K562 (cell line): ENCODE measurements around the gene SENP3. TPM values are rescaled to one million over a fixed set of nuclear protein-coding genes. Genes with fewer than 3 reads are reported as not detected.

ENCODE experiments used
- ADNP ChIP-seq: fragments of 200-800 bp; sonication (Bioruptor generic); IDR thresholded peaks from 2 replicates; pipeline ENCODE4 v1.6.1; 2016; ENCODE audit warnings: missing genetic modification characterization, missing compliant biosample characterization
- ARHGAP35 ChIP-seq: fragments of 450-650 bp; IDR thresholded peaks from 2 replicates; pipeline ENCODE4 v1.6.1; 2018; ENCODE audit not compliant: partially characterized antibody
- BDP1 ChIP-seq: IDR thresholded peaks from 3 replicates; pipeline ENCODE4 v1.6.1; 2011; ENCODE audit not compliant: insufficient read length, insufficient read depth
- FOSL1 ChIP-seq: fragments of 200-800 bp; sonication (Bioruptor generic); conservative IDR thresholded peaks from 2 replicates; pipeline ENCODE4 v1.6.1; 2016; ENCODE audit warnings: missing genetic modification characterization, missing compliant biosample characterization
- FOXK1 ChIP-seq: sonication (generic); formaldehyde crosslinking; IDR thresholded peaks from 2 replicates; pipeline ENCODE4 v1.8.0; 2022; ENCODE audit warnings: missing genetic modification reagents, mild to moderate bottlenecking, borderline replicate concordance
- POLR2H ChIP-seq: IDR thresholded peaks from 2 replicates; pipeline ENCODE4 v1.6.1; 2016; ENCODE audit warnings: missing genetic modification characterization, low read depth, mild to moderate bottlenecking, control low read depth, missing compliant biosample characterization, moderate library complexity
- RBM15 ChIP-seq: fragments of 200-400 bp; formaldehyde crosslinking; IDR thresholded peaks from 2 replicates; pipeline ENCODE4 v1.6.1; 2018; ENCODE audit warnings: mild to moderate bottlenecking, low read length, moderate library complexity; ENCODE audit not compliant: insufficient read depth
- RBM34 ChIP-seq: fragments of 200-400 bp; formaldehyde crosslinking; IDR thresholded peaks from 2 replicates; pipeline ENCODE4 v1.6.1; 2018; ENCODE audit warnings: low read length, borderline replicate concordance; ENCODE audit not compliant: insufficient read depth
- SAFB2 ChIP-seq: fragments of 200-400 bp; formaldehyde crosslinking; IDR thresholded peaks from 2 replicates; pipeline ENCODE4 v1.6.1; 2018; ENCODE audit warnings: borderline replicate concordance, low read length, low read depth, moderate library complexity; ENCODE audit not compliant: severe bottlenecking
- SNRNP70 ChIP-seq: fragments of 200-400 bp; formaldehyde crosslinking; optimal IDR thresholded peaks from 2 replicates; pipeline ENCODE3; 2017; ENCODE audit warnings: low read depth, low read length
- TCF3 ChIP-seq: sonication (generic); formaldehyde crosslinking; IDR thresholded peaks from 2 replicates; pipeline ENCODE4 v1.4.0; 2020; ENCODE audit warnings: mild to moderate bottlenecking, missing genetic modification reagents
- TEAD2 ChIP-seq: fragments of 450-650 bp; IDR thresholded peaks from 2 replicates; pipeline ENCODE4 v1.6.1; 2016; ENCODE audit warnings: missing genetic modification characterization, control low read depth, missing compliant biosample characterization
- ZMIZ1 ChIP-seq, 2 experiments: fragments of 150-350 bp in 1 of 2; IDR thresholded peaks; 2 replicates each; pipeline ENCODE4 v1.6.1; 2012 to 2016; ENCODE audit warnings: low read depth in 2 of 2, low read length in 2 of 2, mild to moderate bottlenecking in 1 of 2, moderate library complexity in 1 of 2
- ZNF24 ChIP-seq: fragments of 450-650 bp; IDR thresholded peaks from 2 replicates; pipeline ENCODE4 v1.6.1; 2016
- ZNF780A ChIP-seq: fragments of 250-450 bp; sonication (Bioruptor Pico); IDR thresholded peaks from 2 replicates; pipeline ENCODE4 v1.5.0; 2021; ENCODE audit warnings: mild to moderate bottlenecking
- ZSCAN32 ChIP-seq: fragments of 450-650 bp; formaldehyde crosslinking; IDR thresholded peaks from 2 replicates; pipeline ENCODE4 v1.4.0; 2020; ENCODE audit warnings: mild to moderate bottlenecking, moderate library complexity
- polyA plus RNA-seq, 8 experiments: library from polyadenylated mRNA; depleted of rRNA in 4 of 8; stranded (reverse) in 5 of 8; unstranded in 3 of 8; fragments of >200 nt; fragmentation: Nextera tagmentation in 2 of 8; fragmentation: Illumina TruSeq in 1 of 8; extraction: Ambion mirVana in 2 of 8; extraction: Trizol in 1 of 8; gene quantifications; 2 replicates each; pipeline versions ENCODE4 v1.2.1 to v1.2.3, GENCODE V29; 2011 to 2014; ENCODE audit warnings: inconsistent platforms in 1 of 8, missing spikeins in 1 of 8
- total RNA-seq, 7 experiments: library from RNA; depleted of rRNA in 6 of 7; stranded (reverse); fragments of >200 nt in 6 of 7; fragmentation: Illumina TruSeq in 2 of 7; extraction: Trizol in 2 of 7; gene quantifications; 2 replicates each; pipeline versions ENCODE4 v1.2.1 to v1.2.3, GENCODE V29; 2011 to 2021; ENCODE audit warnings: low replicate concordance in 1 of 7
- TF ChIP-seq, protein P1 (sequence below): sonication (generic); formaldehyde crosslinking; IDR thresholded peaks from 2 replicates; pipeline ENCODE4 v1.8.0; 2022; ENCODE audit warnings: mild to moderate bottlenecking, missing genetic modification reagents
- TF ChIP-seq, protein P2 (sequence below): fragments of 450-650 bp; conservative IDR thresholded peaks from 2 replicates; pipeline ENCODE4 v1.6.1; 2016; ENCODE audit warnings: missing genetic modification characterization, low read depth, mild to moderate bottlenecking, control low read depth, missing compliant biosample characterization

SENP3 gene
- total and polyA plus RNA-seq, 9 of the 15 experiments (the other 6 are each of a cell fraction or from before 2014, with no cell fraction given), result 0.63 to 102 (median 78.8) TPM

GRCh38 chr17:7579001-7579833, 17.5 kb downstream of the SENP3 start, which contains the start of gene CD68 (continued):
- peak in 1 of 2 experiments; percentile 49; a peak in 1 of 4 replicates for TF ChIP-seq ZMIZ1 (IDR thresholded peaks at IDR 0.05; ENCODE audit: low read depth in 2 of 2, low read length in 2 of 2)
- TF ChIP-seq ZNF780A (CRISPR knock-in tag), result no peak
- TF ChIP-seq POLR2H (tag), result peak; percentile 53; the same call in 1 of the 2 replicates
- peak; percentile 60 for TF ChIP-seq FOSL1 (tag)
- no peak for TF ChIP-seq RBM15
- TF ChIP-seq ARHGAP35, result no peak
- no peak for TF ChIP-seq RBM34
- TF ChIP-seq, protein P1, sequence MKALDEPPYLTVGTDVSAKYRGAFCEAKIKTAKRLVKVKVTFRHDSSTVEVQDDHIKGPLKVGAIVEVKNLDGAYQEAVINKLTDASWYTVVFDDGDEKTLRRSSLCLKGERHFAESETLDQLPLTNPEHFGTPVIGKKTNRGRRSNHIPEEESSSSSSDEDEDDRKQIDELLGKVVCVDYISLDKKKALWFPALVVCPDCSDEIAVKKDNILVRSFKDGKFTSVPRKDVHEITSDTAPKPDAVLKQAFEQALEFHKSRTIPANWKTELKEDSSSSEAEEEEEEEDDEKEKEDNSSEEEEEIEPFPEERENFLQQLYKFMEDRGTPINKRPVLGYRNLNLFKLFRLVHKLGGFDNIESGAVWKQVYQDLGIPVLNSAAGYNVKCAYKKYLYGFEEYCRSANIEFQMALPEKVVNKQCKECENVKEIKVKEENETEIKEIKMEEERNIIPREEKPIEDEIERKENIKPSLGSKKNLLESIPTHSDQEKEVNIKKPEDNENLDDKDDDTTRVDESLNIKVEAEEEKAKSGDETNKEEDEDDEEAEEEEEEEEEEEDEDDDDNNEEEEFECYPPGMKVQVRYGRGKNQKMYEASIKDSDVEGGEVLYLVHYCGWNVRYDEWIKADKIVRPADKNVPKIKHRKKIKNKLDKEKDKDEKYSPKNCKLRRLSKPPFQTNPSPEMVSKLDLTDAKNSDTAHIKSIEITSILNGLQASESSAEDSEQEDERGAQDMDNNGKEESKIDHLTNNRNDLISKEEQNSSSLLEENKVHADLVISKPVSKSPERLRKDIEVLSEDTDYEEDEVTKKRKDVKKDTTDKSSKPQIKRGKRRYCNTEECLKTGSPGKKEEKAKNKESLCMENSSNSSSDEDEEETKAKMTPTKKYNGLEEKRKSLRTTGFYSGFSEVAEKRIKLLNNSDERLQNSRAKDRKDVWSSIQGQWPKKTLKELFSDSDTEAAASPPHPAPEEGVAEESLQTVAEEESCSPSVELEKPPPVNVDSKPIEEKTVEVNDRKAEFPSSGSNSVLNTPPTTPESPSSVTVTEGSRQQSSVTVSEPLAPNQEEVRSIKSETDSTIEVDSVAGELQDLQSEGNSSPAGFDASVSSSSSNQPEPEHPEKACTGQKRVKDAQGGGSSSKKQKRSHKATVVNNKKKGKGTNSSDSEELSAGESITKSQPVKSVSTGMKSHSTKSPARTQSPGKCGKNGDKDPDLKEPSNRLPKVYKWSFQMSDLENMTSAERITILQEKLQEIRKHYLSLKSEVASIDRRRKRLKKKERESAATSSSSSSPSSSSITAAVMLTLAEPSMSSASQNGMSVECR (CRISPR knock-in tag), result no peak
- TF ChIP-seq SAFB2, result no peak
- TF ChIP-seq TCF3 (CRISPR knock-in tag), result no peak
- TF ChIP-seq ZNF24, result no peak
- TF ChIP-seq, protein P2, sequence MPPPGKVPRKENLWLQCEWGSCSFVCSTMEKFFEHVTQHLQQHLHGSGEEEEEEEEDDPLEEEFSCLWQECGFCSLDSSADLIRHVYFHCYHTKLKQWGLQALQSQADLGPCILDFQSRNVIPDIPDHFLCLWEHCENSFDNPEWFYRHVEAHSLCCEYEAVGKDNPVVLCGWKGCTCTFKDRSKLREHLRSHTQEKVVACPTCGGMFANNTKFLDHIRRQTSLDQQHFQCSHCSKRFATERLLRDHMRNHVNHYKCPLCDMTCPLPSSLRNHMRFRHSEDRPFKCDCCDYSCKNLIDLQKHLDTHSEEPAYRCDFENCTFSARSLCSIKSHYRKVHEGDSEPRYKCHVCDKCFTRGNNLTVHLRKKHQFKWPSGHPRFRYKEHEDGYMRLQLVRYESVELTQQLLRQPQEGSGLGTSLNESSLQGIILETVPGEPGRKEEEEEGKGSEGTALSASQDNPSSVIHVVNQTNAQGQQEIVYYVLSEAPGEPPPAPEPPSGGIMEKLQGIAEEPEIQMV (tag), result no peak
- TF ChIP-seq SNRNP70, result no peak
- TF ChIP-seq TEAD2, result no peak
- TF ChIP-seq ADNP (tag), result no peak
- peak; percentile 95 for TF ChIP-seq FOXK1 (CRISPR knock-in tag)
- no peak for TF ChIP-seq BDP1
- peak; percentile 23; the same call in 1 of the 2 replicates for TF ChIP-seq ZSCAN32 (CRISPR knock-in tag)
